ENCODE data around the gene PITPNM1. TPM values are rescaled to one million over a fixed set of nuclear protein-coding genes. Genes with fewer than 3 reads are reported as not detected.
A peak's percentile ranks its signal among the peaks of the same experiment; 100 is the strongest.

The PITPNM1 gene
- total RNA-seq, 1 experiment from 2014 or later = 79.8 TPM

- no peaks in the 10 kb centered on the region for H3K9me2 ChIP-seq (replicated peaks; ENCODE audit: low read length)
- TSS peak; percentile 82 for BruUV-seq (replicated peaks)
- H3F3A ChIP-seq (ENCODE audit: low read length, unreplicated experiment) = no peaks in the 10 kb centered on the region
- H3K79me2 ChIP-seq (ENCODE audit: low read length) = peaks cover 31% of the 10 kb centered on the region
- CTCF ChIA-PET = no interaction called here
- H3K4me3 ChIP-seq (ENCODE audit: low read length) = peak overlapping the region; percentile 76
- H3K4me1 ChIP-seq (ENCODE audit: insufficient read depth, low read length) = peaks cover 33% of the 10 kb centered on the region
- peak overlapping the region; percentile 66 for H3K27ac ChIP-seq (ENCODE audit: low read length)
- H3K27me3 ChIP-seq (ENCODE audit: low read length) = no peaks in the 10 kb centered on the region
- peak overlapping the region; percentile 95 for H3K4me2 ChIP-seq (ENCODE audit: low read length)
- TF ChIP-seq EZH2 (IDR thresholded peaks at IDR 0.05; ENCODE audit: low read length, unreplicated experiment) (no peak), CTCF (conservative IDR thresholded peaks at IDR 0.05; ENCODE audit: low read depth, low read length) (no peak), EZH2phosphoT487 (IDR thresholded peaks at IDR 0.05; ENCODE audit: borderline replicate concordance, low read length) (no peak)
- no peaks in the 10 kb centered on the region for H3K9me3 ChIP-seq (ENCODE audit: low read length)
- POLR2A ChIA-PET (ENCODE audit: unreplicated experiment) = interaction anchor here (0.6 kb wide), 1 partner anchor 26 kb away, joined by 3 read pairs; no protein-coding TSS in a partner anchor
- H2AFZ ChIP-seq (ENCODE audit: low read length) = peak overlapping the region; percentile 68
- 0 out of 2 replicates have a peak, but pooled peaks cover 4% of the 10 kb centered on the region for H4K20me1 ChIP-seq (ENCODE audit: low read length)
- peak overlapping the region; percentile 72 for H3K9ac ChIP-seq (ENCODE audit: low read length)
- intact Hi-C loops (cut with micrococcal nuclease) = loop anchor here (2.0 to 5.0 kb wide), 2 partner anchors 80 to 117 kb away; partner anchors contain the start of genes RAD9A and RPS6KB2
- no peaks in the 10 kb centered on the region for H3K36me3 ChIP-seq (ENCODE audit: low read depth, low read length)
- peak; percentile 82 for DNase-seq
- ATAC-seq = peak; percentile 22
Measured at GRCh38 chr11:67507242-67507863, 2.2 kb upstream of the PITPNM1 start.

DNA sequence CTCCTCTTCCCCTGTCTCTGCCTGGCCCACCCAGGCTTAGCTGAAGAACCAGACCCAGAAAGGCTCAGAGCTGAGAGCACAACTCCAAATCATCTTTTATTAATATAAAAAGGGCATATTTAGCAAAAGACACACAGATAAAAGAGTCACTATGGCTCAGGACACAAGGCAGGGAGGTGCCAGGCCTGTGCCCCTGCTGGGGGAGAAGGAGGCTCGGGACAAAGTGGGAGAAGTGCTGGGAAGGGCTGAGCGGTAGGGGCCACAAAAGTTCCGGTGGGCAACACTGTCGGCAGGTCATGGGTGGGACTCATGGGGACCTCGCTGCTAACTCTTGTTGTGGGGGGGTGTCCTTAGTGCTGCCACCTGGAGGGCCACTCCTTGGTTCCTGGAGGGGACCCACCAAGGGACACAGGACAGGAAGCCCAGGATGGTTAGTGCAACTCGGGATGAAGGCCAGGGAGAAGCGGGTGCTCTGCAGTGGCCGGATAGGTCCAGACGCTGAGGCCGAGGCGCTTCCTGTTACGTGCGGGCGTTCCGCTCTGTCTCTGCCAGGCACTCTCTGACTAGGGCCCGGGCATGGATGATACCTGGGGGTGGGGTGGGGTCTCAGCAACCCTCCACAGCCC lies 1.4 kb upstream of the PITPNM1 start:
- Histone ChIP-seq H3K27me3 (ENCODE audit: low read length) (no peaks in the 10 kb centered on the region), H3K4me1 (ENCODE audit: insufficient read depth, low read length) (peaks cover 33% of the 10 kb centered on the region), H3F3A (ENCODE audit: low read length, unreplicated experiment) (no peaks in the 10 kb centered on the region), H3K79me2 (ENCODE audit: low read length) (peaks cover 31% of the 10 kb centered on the region), H3K36me3 (ENCODE audit: low read depth, low read length) (no peaks in the 10 kb centered on the region), H2AFZ (ENCODE audit: low read length) (no peak overlapping the region), H3K9ac (ENCODE audit: low read length) (peak overlapping the region; percentile 72), H3K4me3 (ENCODE audit: low read length) (peak overlapping the region; percentile 76), H3K9me3 (ENCODE audit: low read length) (no peaks in the 10 kb centered on the region), H4K20me1 (ENCODE audit: low read length) (0 out of 2 replicates have a peak, but pooled peaks cover 4% of the 10 kb centered on the region), H3K4me2 (ENCODE audit: low read length) (peak overlapping the region; percentile 95), H3K9me2 (replicated peaks; ENCODE audit: low read length) (no peaks in the 10 kb centered on the region), H3K27ac (ENCODE audit: low read length) (peak overlapping the region; percentile 20; the same call in 1 of the 2 replicates)
- intact Hi-C loops (cut with micrococcal nuclease) = loop anchor here (1.0 to 5.0 kb wide), 4 partner anchors 42 to 116 kb away; partner anchors contain the start of genes CORO1B, RAD9A and RPS6KB2
- TF ChIP-seq EZH2phosphoT487 (IDR thresholded peaks at IDR 0.05; ENCODE audit: borderline replicate concordance, low read length) (no peak), EZH2 (IDR thresholded peaks at IDR 0.05; ENCODE audit: low read length, unreplicated experiment) (no peak), CTCF (conservative IDR thresholded peaks at IDR 0.05; ENCODE audit: low read depth, low read length) (peak; percentile 47; the same call in 1 of the 2 replicates)
- ChIA-PET POLR2A (ENCODE audit: unreplicated experiment) (no interaction called here), CTCF (no interaction called here)
- ATAC-seq (no peak), DNase-seq (no peak)
- no TSS peak for BruUV-seq (replicated peaks)
